ENCODE results near the gene BANF1.

The BANF1 gene

DNA sequence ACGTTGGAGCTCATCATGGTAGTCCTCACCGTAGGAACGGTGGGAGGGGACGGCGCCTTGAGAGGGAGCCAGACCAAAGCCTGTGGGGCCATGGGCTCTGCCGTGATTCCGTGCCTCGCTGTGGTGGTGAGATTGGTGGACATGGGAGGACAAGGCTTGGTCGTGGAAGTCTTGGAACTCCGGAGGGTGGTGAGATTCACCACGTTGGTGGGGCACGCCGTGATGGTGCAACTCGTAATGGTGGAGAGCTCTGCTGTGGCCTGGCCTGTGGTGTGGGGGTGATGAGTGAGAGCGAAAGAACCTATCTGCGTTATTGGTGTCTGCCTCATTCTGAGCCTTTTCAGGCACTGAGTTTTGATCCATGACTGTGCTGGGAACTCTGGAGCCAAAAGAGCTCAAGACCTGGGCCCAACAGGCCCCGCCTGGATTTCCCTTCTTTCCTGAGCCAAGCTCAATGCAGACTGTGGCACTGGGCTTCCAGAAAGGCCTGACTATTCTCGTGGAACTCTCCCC lies 23.8 kb downstream of the BANF1 start, which contains the start of gene CATSPER1:
Gene CATSPER1 (minus strand): TSS at position 463 of the 513 bp plus-strand sequence. CDS start 100 bp downstream, at position 363.
- no peaks in the 10 kb centered on the region for H3K36me3 ChIP-seq (ENCODE audit: insufficient read depth, low read length)
- TF ChIP-seq, protein P1, sequence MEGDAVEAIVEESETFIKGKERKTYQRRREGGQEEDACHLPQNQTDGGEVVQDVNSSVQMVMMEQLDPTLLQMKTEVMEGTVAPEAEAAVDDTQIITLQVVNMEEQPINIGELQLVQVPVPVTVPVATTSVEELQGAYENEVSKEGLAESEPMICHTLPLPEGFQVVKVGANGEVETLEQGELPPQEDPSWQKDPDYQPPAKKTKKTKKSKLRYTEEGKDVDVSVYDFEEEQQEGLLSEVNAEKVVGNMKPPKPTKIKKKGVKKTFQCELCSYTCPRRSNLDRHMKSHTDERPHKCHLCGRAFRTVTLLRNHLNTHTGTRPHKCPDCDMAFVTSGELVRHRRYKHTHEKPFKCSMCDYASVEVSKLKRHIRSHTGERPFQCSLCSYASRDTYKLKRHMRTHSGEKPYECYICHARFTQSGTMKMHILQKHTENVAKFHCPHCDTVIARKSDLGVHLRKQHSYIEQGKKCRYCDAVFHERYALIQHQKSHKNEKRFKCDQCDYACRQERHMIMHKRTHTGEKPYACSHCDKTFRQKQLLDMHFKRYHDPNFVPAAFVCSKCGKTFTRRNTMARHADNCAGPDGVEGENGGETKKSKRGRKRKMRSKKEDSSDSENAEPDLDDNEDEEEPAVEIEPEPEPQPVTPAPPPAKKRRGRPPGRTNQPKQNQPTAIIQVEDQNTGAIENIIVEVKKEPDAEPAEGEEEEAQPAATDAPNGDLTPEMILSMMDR (IDR thresholded peaks at IDR 0.05; ENCODE audit: low read length) = no peak
- TF ChIP-seq EZH2 (IDR thresholded peaks at IDR 0.05; ENCODE audit: borderline replicate concordance, low read length) = no peak
- no peak within 1 kb of the TSS for H3K4me3 ChIP-seq (ENCODE audit: low read depth, low read length, poor library complexity, severe bottlenecking)
- no peak within 1 kb of the TSS for H3K9ac ChIP-seq (ENCODE audit: low read length)
- peaks cover 3% of the 10 kb centered on the region for H3K4me1 ChIP-seq (ENCODE audit: insufficient read depth, low read length, severe bottlenecking)
- H3K4me2 ChIP-seq (ENCODE audit: low read length) = no peak within 1 kb of the TSS
- no peak within 1 kb of the TSS for H2AFZ ChIP-seq (ENCODE audit: low read length)
- H3K79me2 ChIP-seq (ENCODE audit: insufficient read depth, low read length) = no peaks in the 10 kb centered on the region
- peaks cover 9% of the 10 kb centered on the region; the same call in 1 of the 2 replicates for H3K27me3 ChIP-seq (ENCODE audit: insufficient read depth, low read length)
- H3K27ac ChIP-seq (ENCODE audit: low read depth, low read length, poor library complexity, severe bottlenecking) = no peak within 1 kb of the TSS
- H3F3A ChIP-seq (ENCODE audit: insufficient read depth, low read length) = no peaks in the 10 kb centered on the region
- no peaks in the 10 kb centered on the region for H4K20me1 ChIP-seq (ENCODE audit: insufficient read depth, low read length)
- no peaks in the 10 kb centered on the region for H3K9me3 ChIP-seq (ENCODE audit: low read length)
- no peaks in the 10 kb centered on the region for H3K9me2 ChIP-seq (ENCODE audit: low read depth, low read length)

DNA sequence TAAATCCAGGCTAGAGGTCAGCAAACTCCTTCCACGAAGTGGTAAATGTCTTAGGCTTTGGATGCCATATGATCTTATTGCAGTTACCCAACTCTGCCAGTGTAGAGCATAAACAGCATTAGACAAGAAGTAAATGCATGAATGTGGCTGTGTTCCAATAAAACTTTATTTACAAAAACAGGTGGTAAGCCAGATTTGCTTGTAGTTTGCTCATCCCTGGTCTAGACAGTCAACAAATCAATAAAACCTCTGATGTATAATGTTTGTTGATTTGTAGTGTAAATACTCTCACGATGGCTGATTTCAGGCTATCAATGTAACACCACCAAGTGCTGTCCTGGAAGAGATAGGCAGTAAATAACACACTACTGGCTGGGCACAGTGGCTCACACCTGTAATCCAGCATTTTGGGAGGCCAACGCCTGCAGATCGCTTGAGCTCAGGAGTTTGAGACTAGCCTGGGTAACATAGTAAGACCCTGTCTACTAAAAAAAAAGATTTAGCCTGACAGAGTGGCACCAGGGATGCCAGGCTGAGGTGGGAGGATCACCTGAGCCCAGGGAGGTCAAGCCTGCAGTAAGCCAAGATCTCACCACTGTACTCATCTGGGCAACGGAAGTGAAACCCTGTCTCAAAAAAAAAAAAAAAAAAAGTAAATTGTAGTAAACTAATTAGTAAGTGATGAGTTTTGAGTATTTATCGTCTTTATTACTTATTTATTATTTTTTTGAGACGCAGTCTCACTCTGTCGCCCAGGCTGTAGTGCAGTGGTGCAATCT lies 30.8 kb downstream of the BANF1 start:
- Histone ChIP-seq H3K9ac (ENCODE audit: low read length) (no peak overlapping the region), H3K4me2 (ENCODE audit: low read length) (no peak overlapping the region), H2AFZ (ENCODE audit: low read length) (no peak overlapping the region), H3K79me2 (ENCODE audit: insufficient read depth, low read length) (no peaks in the 10 kb centered on the region), H3K27ac (ENCODE audit: low read depth, low read length, poor library complexity, severe bottlenecking) (no peak overlapping the region), H3K27me3 (ENCODE audit: insufficient read depth, low read length) (no peaks in the 10 kb centered on the region; the same call in 1 of the 2 replicates), H3K9me2 (ENCODE audit: low read depth, low read length) (no peaks in the 10 kb centered on the region), H3K4me3 (ENCODE audit: low read depth, low read length, poor library complexity, severe bottlenecking) (no peak overlapping the region), H4K20me1 (ENCODE audit: insufficient read depth, low read length) (no peaks in the 10 kb centered on the region), H3F3A (ENCODE audit: insufficient read depth, low read length) (no peaks in the 10 kb centered on the region), H3K4me1 (ENCODE audit: insufficient read depth, low read length, severe bottlenecking) (no peaks in the 10 kb centered on the region), H3K36me3 (ENCODE audit: insufficient read depth, low read length) (no peaks in the 10 kb centered on the region), H3K9me3 (ENCODE audit: low read length) (no peaks in the 10 kb centered on the region)
- TF ChIP-seq EZH2 (IDR thresholded peaks at IDR 0.05; ENCODE audit: borderline replicate concordance, low read length) = no peak
- TF ChIP-seq, protein P1 (IDR thresholded peaks at IDR 0.05; ENCODE audit: low read length) = no peak

DNA sequence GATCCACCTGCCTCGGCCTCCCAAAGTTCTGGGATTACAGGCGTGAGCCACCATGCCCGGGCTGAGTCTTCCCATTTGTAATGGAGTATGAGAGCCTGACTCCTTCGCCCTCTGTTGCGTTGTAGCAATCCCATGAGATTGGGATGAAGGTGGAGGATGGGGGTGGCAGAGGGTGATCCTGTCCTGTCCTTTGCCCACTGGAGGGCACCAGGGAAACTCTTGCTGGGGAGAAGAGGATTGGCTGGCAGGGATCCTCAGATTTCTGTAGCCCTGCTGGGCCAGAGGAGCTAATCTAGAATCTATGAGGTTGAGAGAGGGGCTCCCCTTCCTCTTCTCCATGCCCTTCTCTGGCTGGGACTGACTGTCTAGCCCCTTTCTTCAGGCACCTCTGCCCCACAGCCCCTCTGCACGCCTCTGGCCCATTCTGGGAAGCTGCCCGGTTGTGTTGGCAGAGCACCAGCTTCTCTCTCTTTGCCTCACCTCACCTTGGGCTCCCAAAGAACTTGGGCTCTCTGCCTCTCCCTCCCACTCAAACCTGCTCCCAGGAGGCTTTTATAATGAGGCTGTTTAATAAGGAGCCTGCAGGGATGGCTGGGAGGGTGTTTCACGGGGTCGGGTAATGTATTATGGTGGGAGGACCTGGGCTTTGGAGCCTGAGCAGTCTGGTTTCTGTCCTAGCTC lies 33.5 kb downstream of the BANF1 start:
- Histone ChIP-seq H3K9ac (ENCODE audit: low read length) (no peak overlapping the region), H4K20me1 (ENCODE audit: insufficient read depth, low read length) (no peaks in the 10 kb centered on the region), H3K79me2 (ENCODE audit: insufficient read depth, low read length) (no peaks in the 10 kb centered on the region), H3K9me2 (ENCODE audit: low read depth, low read length) (no peaks in the 10 kb centered on the region), H3K27ac (ENCODE audit: low read depth, low read length, poor library complexity, severe bottlenecking) (no peak overlapping the region), H3K27me3 (ENCODE audit: insufficient read depth, low read length) (no peaks in the 10 kb centered on the region; the same call in 1 of the 2 replicates), H3K4me3 (ENCODE audit: low read depth, low read length, poor library complexity, severe bottlenecking) (no peak overlapping the region), H3K9me3 (ENCODE audit: low read length) (no peaks in the 10 kb centered on the region), H2AFZ (ENCODE audit: low read length) (no peak overlapping the region), H3K4me2 (ENCODE audit: low read length) (no peak overlapping the region), H3K4me1 (ENCODE audit: insufficient read depth, low read length, severe bottlenecking) (no peaks in the 10 kb centered on the region), H3K36me3 (ENCODE audit: insufficient read depth, low read length) (no peaks in the 10 kb centered on the region), H3F3A (ENCODE audit: insufficient read depth, low read length) (no peaks in the 10 kb centered on the region)
- TF ChIP-seq, protein P1 (IDR thresholded peaks at IDR 0.05; ENCODE audit: low read length) = no peak
- no peak for TF ChIP-seq EZH2 (IDR thresholded peaks at IDR 0.05; ENCODE audit: borderline replicate concordance, low read length)

Measured in OCI-LY1 (cell line).